Measurements from ENCODE around the gene ZNF454. TPM values are rescaled to one million over a fixed set of nuclear protein-coding genes. Genes with fewer than 3 reads are reported as not detected.
A peak's percentile ranks its signal among the peaks of the same experiment; 100 is the strongest.

Gene ZNF454
- total RNA-seq, 1 experiment from 2014 or later = not detected

GRCh38 chr5:178984145-178985072 lies 43.4 kb downstream of the ZNF454 start:
- no peak for TF ChIP-seq CTCF (conservative IDR thresholded peaks at IDR 0.05)
- Mint-ChIP-seq H3K36me3 (ENCODE audit: insufficient read depth in 1 of 3, low read depth in 3 of 3) (peaks cover 16 to 40% (median 21%) of the 10 kb centered on the region in 3 experiments), H3K4me3 (peak overlapping the region in 1 of 2 experiments; percentile 46; a peak in 1 of 5 replicates), H3K9me3 (peaks cover 85 to 96% of the 10 kb centered on the region in 2 experiments), H3K4me1 (no peaks in the 10 kb centered on the region), H3K27me3 (ENCODE audit: low read depth) (peaks cover 20% of the 10 kb centered on the region), H3K27ac (no peak overlapping the region)
- Histone ChIP-seq H4K8ac (replicated peaks; ENCODE audit: insufficient read length, low read depth, low read length) (no peak overlapping the region), H3K27me3 (ENCODE audit: insufficient read depth, low read length) (no peaks in the 10 kb centered on the region), H3K9me3 (ENCODE audit: control insufficient read depth, low read depth, low read length) (peaks cover 82% of the 10 kb centered on the region), H3K4me1 (ENCODE audit: insufficient read depth, low read length) (no peaks in the 10 kb centered on the region), H2BK5ac (ENCODE audit: insufficient read length, low read length) (no peak overlapping the region), H4K5ac (ENCODE audit: insufficient read length, low read depth, low read length) (no peak overlapping the region), H3K4ac (ENCODE audit: low read depth, low read length) (no peak overlapping the region), H3K4me2 (ENCODE audit: insufficient read depth, insufficient read length, low read length) (no peak overlapping the region), H3K18ac (ENCODE audit: insufficient read length, low read depth, low read length) (no peak overlapping the region), H2AK5ac (ENCODE audit: insufficient read length, low read length) (no peak overlapping the region), H3K9ac (ENCODE audit: extremely low read depth, insufficient read length, low read length) (no peak overlapping the region), H3K23ac (ENCODE audit: insufficient read length, low read depth, low read length) (no peak overlapping the region), H3K27ac (ENCODE audit: insufficient read length, low read depth, low read length) (no peak overlapping the region), H3K79me1 (ENCODE audit: insufficient read depth, low read depth, low read length, poor library complexity, severe bottlenecking) (no peaks in the 10 kb centered on the region), H2AFZ (ENCODE audit: low read length) (no peak overlapping the region), H3K56ac (ENCODE audit: insufficient read length, low read depth, low read length) (no peak overlapping the region), H3T11ph (ENCODE audit: low read length) (no peak overlapping the region), H2BK15ac (ENCODE audit: low read depth, low read length) (no peak overlapping the region), H2BK12ac (ENCODE audit: insufficient read length, low read depth, low read length) (no peak overlapping the region), H4K91ac (ENCODE audit: insufficient read length, low read depth, low read length) (no peak overlapping the region), H2BK120ac (ENCODE audit: low read depth, low read length, poor library complexity, severe bottlenecking) (no peak overlapping the region), H2BK20ac (ENCODE audit: low read depth, low read length, poor library complexity, severe bottlenecking) (no peak overlapping the region), H3K23me2 (ENCODE audit: insufficient read length, low read depth, low read length, poor library complexity, severe bottlenecking) (no peaks in the 10 kb centered on the region), H3K79me2 (ENCODE audit: insufficient read depth, low read length) (no peaks in the 10 kb centered on the region), H4K20me1 (ENCODE audit: control insufficient read depth, insufficient read depth, insufficient read length) (no peaks in the 10 kb centered on the region), H3K14ac (ENCODE audit: insufficient read depth, low read length) (no peak overlapping the region)
- no CpG with 5 or more reads among the region's 37 CpGs for WGBS (ENCODE audit: extremely low coverage, insufficient read length, low lambda C conversion rate)
- DNase-seq = no peak
